Dermis blood vessel endothelial cell (primary cell): Measurements from ENCODE around the gene JAKMIP1. TPM values are rescaled to one million over a fixed set of nuclear protein-coding genes. Genes with fewer than 3 reads are reported as not detected.
"Not testable (repeated sequence)": the region's sequence is repeated elsewhere in the genome, so short reads cannot be mapped to it uniquely, and the experiment has no call there.

Experiments
- DNase-seq: peaks from one replicate; pipeline ENCODE4 v3.0.0; 2010
- total RNA-seq: library from RNA; depleted of rRNA; stranded (reverse); fragments of >200 nt; gene quantifications from 2 replicates; pipeline ENCODE4 v1.2.3, GENCODE V29; 2014

The JAKMIP1 gene
- total RNA-seq, 1 donor from 2014 or later = not detected

GRCh38 chr4:6143603-6144181, 56.7 kb downstream of the JAKMIP1 start:
- no peak for DNase-seq

- no peak for DNase-seq
Measured at GRCh38 chr4:6142935-6143602, 57.3 kb downstream of the JAKMIP1 start.

- no peak for DNase-seq
Measured at GRCh38 chr4:6142511-6142910, 57.8 kb downstream of the JAKMIP1 start.

- DNase-seq = no peak
Measured at GRCh38 chr4:6141554-6141953, 58.8 kb downstream of the JAKMIP1 start.

GRCh38 chr4:6141021-6141420, 59.3 kb downstream of the JAKMIP1 start:
- DNase-seq = not testable (repeated sequence)

- no peak for DNase-seq
Measured at GRCh38 chr4:6137747-6138135, 62.6 kb downstream of the JAKMIP1 start.

GRCh38 chr4:6137027-6137746, 63.2 kb downstream of the JAKMIP1 start:
- no peak for DNase-seq

- peak; percentile 8 for DNase-seq
Measured at GRCh38 chr4:6134612-6135220, 65.6 kb downstream of the JAKMIP1 start.

GRCh38 chr4:6132716-6133115, 67.6 kb downstream of the JAKMIP1 start:
- no peak for DNase-seq

- DNase-seq = no peak
Measured at GRCh38 chr4:6128221-6128850, 72.0 kb downstream of the JAKMIP1 start.

GRCh38 chr4:6126971-6127745, 73.2 kb downstream of the JAKMIP1 start:
- no peak for DNase-seq

GRCh38 chr4:6125103-6125651, 75.2 kb downstream of the JAKMIP1 start:
- DNase-seq = no peak

- DNase-seq = no peak
Measured at GRCh38 chr4:6124386-6125102, 75.8 kb downstream of the JAKMIP1 start.

GRCh38 chr4:6123976-6124375, 76.4 kb downstream of the JAKMIP1 start:
- DNase-seq = no peak

GRCh38 chr4:6123541-6123940, 76.8 kb downstream of the JAKMIP1 start:
- no peak for DNase-seq

- no peak for DNase-seq
Measured at GRCh38 chr4:6123116-6123515, 77.2 kb downstream of the JAKMIP1 start.

- DNase-seq = no peak
Measured at GRCh38 chr4:6122496-6122895, 77.9 kb downstream of the JAKMIP1 start.

GRCh38 chr4:6121941-6122340, 78.4 kb downstream of the JAKMIP1 start:
- DNase-seq = no peak

GRCh38 chr4:6121276-6121850, 79.0 kb downstream of the JAKMIP1 start:
- no peak for DNase-seq

GRCh38 chr4:6120361-6120760, 80.0 kb downstream of the JAKMIP1 start:
- no peak for DNase-seq

GRCh38 chr4:6119507-6120020, 80.8 kb downstream of the JAKMIP1 start:
- DNase-seq = no peak
